Measurements from ENCODE around the gene KLHL29.

- TF ChIP-seq, protein P1, sequence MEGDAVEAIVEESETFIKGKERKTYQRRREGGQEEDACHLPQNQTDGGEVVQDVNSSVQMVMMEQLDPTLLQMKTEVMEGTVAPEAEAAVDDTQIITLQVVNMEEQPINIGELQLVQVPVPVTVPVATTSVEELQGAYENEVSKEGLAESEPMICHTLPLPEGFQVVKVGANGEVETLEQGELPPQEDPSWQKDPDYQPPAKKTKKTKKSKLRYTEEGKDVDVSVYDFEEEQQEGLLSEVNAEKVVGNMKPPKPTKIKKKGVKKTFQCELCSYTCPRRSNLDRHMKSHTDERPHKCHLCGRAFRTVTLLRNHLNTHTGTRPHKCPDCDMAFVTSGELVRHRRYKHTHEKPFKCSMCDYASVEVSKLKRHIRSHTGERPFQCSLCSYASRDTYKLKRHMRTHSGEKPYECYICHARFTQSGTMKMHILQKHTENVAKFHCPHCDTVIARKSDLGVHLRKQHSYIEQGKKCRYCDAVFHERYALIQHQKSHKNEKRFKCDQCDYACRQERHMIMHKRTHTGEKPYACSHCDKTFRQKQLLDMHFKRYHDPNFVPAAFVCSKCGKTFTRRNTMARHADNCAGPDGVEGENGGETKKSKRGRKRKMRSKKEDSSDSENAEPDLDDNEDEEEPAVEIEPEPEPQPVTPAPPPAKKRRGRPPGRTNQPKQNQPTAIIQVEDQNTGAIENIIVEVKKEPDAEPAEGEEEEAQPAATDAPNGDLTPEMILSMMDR (conservative IDR thresholded peaks at IDR 0.05; ENCODE audit: low read depth, low read length): no peak
- TF ChIP-seq EZH2 (IDR thresholded peaks at IDR 0.05; ENCODE audit: borderline replicate concordance, low read depth, low read length, poor library complexity, severe bottlenecking): no peak
Measured at GRCh38 chr2:23694058-23695045, 309.4 kb downstream of the KLHL29 start.
